Endodermal cell (in vitro differentiated cells): ENCODE measurements around the gene UPF2. TPM values are rescaled to one million over a fixed set of nuclear protein-coding genes. Genes with fewer than 3 reads are reported as not detected.

Experiments used
- DNase-seq: peaks from one replicate; pipeline ENCODE4 v3.0.0-alpha.2; 2017
- H3K27ac ChIP-seq: 2 replicates; pipeline ENCODE4 v1.5.1; 2013; ENCODE audit warnings: mild to moderate bottlenecking, low read depth, low read length, moderate library complexity
- H3K27me3 ChIP-seq: 2 replicates; pipeline ENCODE4 v1.6.1; 2013; ENCODE audit warnings: mild to moderate bottlenecking, low read length, moderate library complexity; ENCODE audit not compliant: insufficient read depth, control insufficient read depth, poor library complexity, severe bottlenecking
- H3K36me3 ChIP-seq: 2 replicates; pipeline ENCODE4 v1.7.0; 2013; ENCODE audit warnings: mild to moderate bottlenecking, low read length, moderate library complexity; ENCODE audit not compliant: control insufficient read depth, insufficient read depth
- H3K4me1 ChIP-seq: one replicate; pipeline ENCODE4 v1.7.0; 2013; ENCODE audit warnings: low read length; ENCODE audit not compliant: control insufficient read depth, insufficient read depth
- H3K4me3 ChIP-seq: 2 replicates; pipeline ENCODE4 v1.5.1; 2013; ENCODE audit warnings: mild to moderate bottlenecking, low read length, moderate library complexity
- H3K9ac ChIP-seq: 2 replicates; pipeline ENCODE4 v1.6.1; 2013; ENCODE audit warnings: mild to moderate bottlenecking, low read length, moderate library complexity; ENCODE audit not compliant: poor library complexity, severe bottlenecking; ENCODE audit errors: extremely low read depth
- H3K9me3 ChIP-seq: 2 replicates; pipeline ENCODE4 v1.6.1; 2013; ENCODE audit warnings: mild to moderate bottlenecking, low read length, moderate library complexity; ENCODE audit not compliant: control insufficient read depth
- H3K27ac Mint-ChIP-seq: 2 replicates; pipeline ENCODE4 v1.8.0; 2020; ENCODE audit warnings: mixed read lengths
- H3K27me3 Mint-ChIP-seq: 2 replicates; pipeline ENCODE4 v1.8.0; 2021; ENCODE audit warnings: mild to moderate bottlenecking, mixed read lengths; ENCODE audit not compliant: insufficient read depth
- H3K36me3 Mint-ChIP-seq: 2 replicates; pipeline ENCODE4 v1.8.0; 2020; ENCODE audit warnings: low read depth, mixed read lengths
- H3K4me1 Mint-ChIP-seq: 2 replicates; pipeline ENCODE4 v1.8.0; 2020; ENCODE audit warnings: mixed read lengths
- H3K4me3 Mint-ChIP-seq: 2 replicates; pipeline ENCODE4 v1.8.0; 2020; ENCODE audit warnings: mild to moderate bottlenecking, moderate library complexity, mixed read lengths
- H3K9me3 Mint-ChIP-seq: 2 replicates; pipeline ENCODE4 v1.8.0; 2020; ENCODE audit warnings: mild to moderate bottlenecking, mixed read lengths
- WGBS, 2 experiments: methylation state at CpG; one replicate each; pipeline versions ENCODE4 v1.1.5 to v1.1.7; 2013; ENCODE audit warnings: missing lambda C conversion rate in 2 of 2, mixed read lengths in 1 of 2; ENCODE audit not compliant: insufficient coverage in 1 of 2, insufficient read length in 1 of 2; 5-methylcytosine and 5-hydroxymethylcytosine counted together
- long read RNA-seq, 4 experiments: library from polyadenylated mRNA in 2 of 4; library from RNA in 1 of 4; library from capped mRNA in 1 of 4; stranded (forward) in 3 of 4; unstranded in 1 of 4; transcript quantifications; one replicate each; pipeline ENCODE4 v2.0.0, GENCODE V29; 2020 to 2021; ENCODE audit warnings: inconsistent platforms in 1 of 4
- polyA plus RNA-seq, 2 experiments: library from polyadenylated mRNA; stranded (reverse); fragments of 50-300 nt; gene quantifications; one replicate each; pipeline ENCODE4 v1.2.3, GENCODE V29; 2013
- total RNA-seq, 2 donors: library from RNA; stranded (reverse); fragmentation: NEBNext Ultra II Directional in 1 of 2; extraction: Animal tissue kit (Norgen Biotek cat#: 25700) in 1 of 2; gene quantifications; 2 replicates in 1 of 2; 3 replicates in 1 of 2; pipeline ENCODE4 v1.2.1, GENCODE V29; 2021
- TF ChIP-seq, protein P1 (sequence below): fragments of 200-600 bp; sonication (generic); conservative IDR thresholded peaks from 2 replicates; pipeline ENCODE4 v1.5.0; 2021; ENCODE audit warnings: antibody characterized with exemption, mild to moderate bottlenecking

Gene UPF2, protein sequence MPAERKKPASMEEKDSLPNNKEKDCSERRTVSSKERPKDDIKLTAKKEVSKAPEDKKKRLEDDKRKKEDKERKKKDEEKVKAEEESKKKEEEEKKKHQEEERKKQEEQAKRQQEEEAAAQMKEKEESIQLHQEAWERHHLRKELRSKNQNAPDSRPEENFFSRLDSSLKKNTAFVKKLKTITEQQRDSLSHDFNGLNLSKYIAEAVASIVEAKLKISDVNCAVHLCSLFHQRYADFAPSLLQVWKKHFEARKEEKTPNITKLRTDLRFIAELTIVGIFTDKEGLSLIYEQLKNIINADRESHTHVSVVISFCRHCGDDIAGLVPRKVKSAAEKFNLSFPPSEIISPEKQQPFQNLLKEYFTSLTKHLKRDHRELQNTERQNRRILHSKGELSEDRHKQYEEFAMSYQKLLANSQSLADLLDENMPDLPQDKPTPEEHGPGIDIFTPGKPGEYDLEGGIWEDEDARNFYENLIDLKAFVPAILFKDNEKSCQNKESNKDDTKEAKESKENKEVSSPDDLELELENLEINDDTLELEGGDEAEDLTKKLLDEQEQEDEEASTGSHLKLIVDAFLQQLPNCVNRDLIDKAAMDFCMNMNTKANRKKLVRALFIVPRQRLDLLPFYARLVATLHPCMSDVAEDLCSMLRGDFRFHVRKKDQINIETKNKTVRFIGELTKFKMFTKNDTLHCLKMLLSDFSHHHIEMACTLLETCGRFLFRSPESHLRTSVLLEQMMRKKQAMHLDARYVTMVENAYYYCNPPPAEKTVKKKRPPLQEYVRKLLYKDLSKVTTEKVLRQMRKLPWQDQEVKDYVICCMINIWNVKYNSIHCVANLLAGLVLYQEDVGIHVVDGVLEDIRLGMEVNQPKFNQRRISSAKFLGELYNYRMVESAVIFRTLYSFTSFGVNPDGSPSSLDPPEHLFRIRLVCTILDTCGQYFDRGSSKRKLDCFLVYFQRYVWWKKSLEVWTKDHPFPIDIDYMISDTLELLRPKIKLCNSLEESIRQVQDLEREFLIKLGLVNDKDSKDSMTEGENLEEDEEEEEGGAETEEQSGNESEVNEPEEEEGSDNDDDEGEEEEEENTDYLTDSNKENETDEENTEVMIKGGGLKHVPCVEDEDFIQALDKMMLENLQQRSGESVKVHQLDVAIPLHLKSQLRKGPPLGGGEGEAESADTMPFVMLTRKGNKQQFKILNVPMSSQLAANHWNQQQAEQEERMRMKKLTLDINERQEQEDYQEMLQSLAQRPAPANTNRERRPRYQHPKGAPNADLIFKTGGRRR
- total RNA-seq: 10 to 100 TPM; 16.8 to 23.4 TPM
- polyA plus RNA-seq (2013, experiment 1 of 2): 15.6 TPM
- polyA plus RNA-seq (2013, experiment 2 of 2): 15.3 TPM
- long read RNA-seq, experiment 1, partial matches to known transcripts: 1 of 5 reads
- long read RNA-seq, experiment 1, other reads (novel, unspliced or antisense): 4 of 5 reads
- long read RNA-seq, experiment 2, full-length matches to known transcripts: 41 of 66 reads
- long read RNA-seq, experiment 2, partial matches to known transcripts: 13 of 66 reads
- long read RNA-seq, experiment 2, other reads (novel, unspliced or antisense): 12 of 66 reads
- long read RNA-seq, experiment 3, full-length matches to known transcripts: 3 of 19 reads
- long read RNA-seq, experiment 3, partial matches to known transcripts: 13 of 19 reads
- long read RNA-seq, experiment 3, other reads (novel, unspliced or antisense): 3 of 19 reads
- long read RNA-seq, experiment 4, partial matches to known transcripts: 5 of 5 reads
- long read RNA-seq, experiment 4, other reads (novel, unspliced or antisense): 0 of 5 reads

DNA sequence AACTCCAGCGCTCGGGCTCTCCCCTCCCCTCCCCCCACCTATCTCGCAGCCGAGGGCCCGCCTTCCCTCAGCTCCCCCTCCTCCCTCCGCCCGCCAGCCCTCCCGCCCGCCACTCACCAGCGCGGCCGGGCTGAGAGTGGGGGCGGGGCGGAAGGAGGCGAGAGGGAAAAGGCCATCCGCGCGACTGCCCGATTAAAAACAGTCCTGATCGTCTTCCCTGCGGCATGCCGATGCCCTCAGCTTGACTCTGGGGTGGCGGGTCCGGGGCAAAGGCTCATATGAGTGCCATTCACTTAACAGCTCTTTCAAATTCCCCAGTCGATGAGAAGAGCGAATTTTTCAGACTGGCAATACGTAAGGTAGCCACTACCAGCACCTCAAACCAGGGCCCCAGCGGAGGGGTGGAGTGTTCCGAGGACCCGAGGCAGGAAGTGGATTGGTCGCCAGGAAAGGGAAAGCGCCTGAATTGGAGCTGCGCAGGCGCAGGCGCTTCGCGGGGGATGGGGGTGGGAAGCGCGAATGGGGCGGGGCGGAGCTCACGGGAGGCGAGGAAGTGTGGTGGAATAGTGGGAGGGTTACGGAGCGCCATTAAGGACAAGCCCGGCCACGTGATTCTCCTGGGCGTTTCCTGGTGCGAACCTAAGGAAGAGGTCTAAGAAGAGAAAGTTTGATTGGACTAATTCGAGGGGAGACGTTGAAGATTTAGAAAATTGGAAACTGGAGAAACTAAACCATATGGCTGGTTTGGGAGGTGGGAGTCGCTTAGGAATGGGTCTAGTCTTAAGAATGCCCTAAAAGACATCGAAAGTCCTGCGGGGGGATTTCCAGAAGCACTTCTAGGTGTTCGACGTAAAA is at the start of gene UPF2:
Gene UPF2, minus strand, starts transcription at position 13 of the 855 bp plus-strand sequence. CDS start 7,386 bp downstream, outside the sequence.
- Histone ChIP-seq H3K9me3 (no peaks in the 10 kb centered on the region), H3K9ac (peak within 1 kb of the TSS; percentile 99), H3K36me3 (no peaks in the 10 kb centered on the region), H3K4me3 (peak within 1 kb of the TSS; percentile 89), H3K4me1 (no peaks in the 10 kb centered on the region), H3K27ac (peak within 1 kb of the TSS; percentile 100), H3K27me3 (no peaks in the 10 kb centered on the region)
- peaks cover 10% of the 10 kb centered on the region for H3K36me3 Mint-ChIP-seq
- H3K27me3 Mint-ChIP-seq: no peaks in the 10 kb centered on the region
- TF ChIP-seq, protein P1, sequence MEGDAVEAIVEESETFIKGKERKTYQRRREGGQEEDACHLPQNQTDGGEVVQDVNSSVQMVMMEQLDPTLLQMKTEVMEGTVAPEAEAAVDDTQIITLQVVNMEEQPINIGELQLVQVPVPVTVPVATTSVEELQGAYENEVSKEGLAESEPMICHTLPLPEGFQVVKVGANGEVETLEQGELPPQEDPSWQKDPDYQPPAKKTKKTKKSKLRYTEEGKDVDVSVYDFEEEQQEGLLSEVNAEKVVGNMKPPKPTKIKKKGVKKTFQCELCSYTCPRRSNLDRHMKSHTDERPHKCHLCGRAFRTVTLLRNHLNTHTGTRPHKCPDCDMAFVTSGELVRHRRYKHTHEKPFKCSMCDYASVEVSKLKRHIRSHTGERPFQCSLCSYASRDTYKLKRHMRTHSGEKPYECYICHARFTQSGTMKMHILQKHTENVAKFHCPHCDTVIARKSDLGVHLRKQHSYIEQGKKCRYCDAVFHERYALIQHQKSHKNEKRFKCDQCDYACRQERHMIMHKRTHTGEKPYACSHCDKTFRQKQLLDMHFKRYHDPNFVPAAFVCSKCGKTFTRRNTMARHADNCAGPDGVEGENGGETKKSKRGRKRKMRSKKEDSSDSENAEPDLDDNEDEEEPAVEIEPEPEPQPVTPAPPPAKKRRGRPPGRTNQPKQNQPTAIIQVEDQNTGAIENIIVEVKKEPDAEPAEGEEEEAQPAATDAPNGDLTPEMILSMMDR: no peak
- H3K4me3 Mint-ChIP-seq: peak within 1 kb of the TSS; percentile 96
- peaks cover 4% of the 10 kb centered on the region for H3K9me3 Mint-ChIP-seq
- H3K4me1 Mint-ChIP-seq: peaks cover 16% of the 10 kb centered on the region
- peak within 1 kb of the TSS; percentile 100 for H3K27ac Mint-ChIP-seq
- peak; percentile 99 for DNase-seq
- WGBS, 2 experiments: 6 to 24% methylated on average over 15 to 54 of the region's 56 CpGs

DNA sequence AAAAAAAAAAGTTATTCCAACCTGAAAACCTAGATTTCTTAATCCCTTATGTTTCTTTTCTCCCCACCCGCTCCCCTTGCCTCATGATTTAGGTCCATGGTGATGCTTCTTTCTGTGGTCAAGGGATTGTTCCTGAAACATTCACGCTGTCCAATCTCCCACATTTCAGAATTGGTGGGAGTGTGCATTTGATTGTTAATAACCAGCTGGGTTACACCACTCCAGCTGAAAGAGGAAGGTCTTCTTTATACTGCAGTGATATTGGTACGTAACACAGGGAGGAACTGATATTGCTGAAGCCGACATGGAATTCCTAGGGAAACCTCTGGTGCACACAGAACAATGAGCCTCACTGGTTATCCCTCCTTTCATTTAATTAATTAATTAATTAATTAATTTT is 48.8 kb upstream of the UPF2 start:
- WGBS, 2 experiments: 98 to 100% methylated on average over 1 to 3 of the region's 4 CpGs
- H3K4me1 Mint-ChIP-seq: no peaks in the 10 kb centered on the region
- H3K36me3 Mint-ChIP-seq: peaks cover 77% of the 10 kb centered on the region

More for the DNA sequence above, 48.8 kb upstream of the UPF2 start:
- no peaks in the 10 kb centered on the region for H3K9me3 Mint-ChIP-seq
- DNase-seq: no peak
- H3K27ac Mint-ChIP-seq: no peak overlapping the region
- H3K4me3 ChIP-seq: no peak overlapping the region
- peaks cover 83% of the 10 kb centered on the region for H3K36me3 ChIP-seq
- H3K4me1 ChIP-seq: no peaks in the 10 kb centered on the region
- no peaks in the 10 kb centered on the region for H3K27me3 Mint-ChIP-seq
- H3K9me3 ChIP-seq: no peaks in the 10 kb centered on the region
- no peak overlapping the region for H3K27ac ChIP-seq
- H3K4me3 Mint-ChIP-seq: no peak overlapping the region
- H3K9ac ChIP-seq: no peak overlapping the region
- H3K27me3 ChIP-seq: no peaks in the 10 kb centered on the region
- TF ChIP-seq, protein P1: no peak
